ENCODE data around the gene PHACTR3. TPM values are rescaled to one million over a fixed set of nuclear protein-coding genes. Genes with fewer than 3 reads are reported as not detected.
"Not testable (repeated sequence)": the region's sequence is repeated elsewhere in the genome, so short reads cannot be mapped to it uniquely, and the experiment has no call there.

PHACTR3 gene
- total RNA-seq, 1 donor from 2014 or later: 0.51 TPM

GRCh38 chr20:59589086-59589684 lies 15.2 kb upstream of the PHACTR3 start:
- DNase-seq: no peak

- DNase-seq: no peak
Observed at GRCh38 chr20:59591061-59591460, 13.3 kb upstream of the PHACTR3 start.

- DNase-seq: no peak
Observed at GRCh38 chr20:59596690-59597089, 7.7 kb upstream of the PHACTR3 start.

GRCh38 chr20:59597240-59597639 lies 7.1 kb upstream of the PHACTR3 start:
- DNase-seq: no peak

- DNase-seq: peak; percentile 43
Observed at GRCh38 chr20:59598625-59599310, 5.6 kb upstream of the PHACTR3 start.

GRCh38 chr20:59599941-59600340 lies 4.4 kb upstream of the PHACTR3 start:
- DNase-seq: no peak

GRCh38 chr20:59600472-59600871 lies 3.9 kb upstream of the PHACTR3 start:
- no peak for DNase-seq

GRCh38 chr20:59602546-59603080 lies 1.7 kb upstream of the PHACTR3 start:
- no peak for DNase-seq

GRCh38 chr20:59603176-59603575 lies 1.2 kb upstream of the PHACTR3 start:
- DNase-seq: no peak

GRCh38 chr20:59604741-59605600 lies 631 bp downstream of the PHACTR3 start:
- no peak for DNase-seq

- no peak for DNase-seq
Observed at GRCh38 chr20:59605601-59606364, 1.4 kb downstream of the PHACTR3 start.

GRCh38 chr20:59606566-59606965 lies 2.2 kb downstream of the PHACTR3 start:
- DNase-seq: no peak

GRCh38 chr20:59608396-59608795 lies 4.1 kb downstream of the PHACTR3 start:
- DNase-seq: no peak

- no peak for DNase-seq
Observed at GRCh38 chr20:59608871-59609270, 4.5 kb downstream of the PHACTR3 start.

- DNase-seq: no peak
Observed at GRCh38 chr20:59611286-59611685, 6.9 kb downstream of the PHACTR3 start.

- DNase-seq: no peak
Observed at GRCh38 chr20:59613861-59614260, 9.5 kb downstream of the PHACTR3 start.

GRCh38 chr20:59614714-59615113 lies 10.4 kb downstream of the PHACTR3 start:
- no peak for DNase-seq

GRCh38 chr20:59616306-59616705 lies 12.0 kb downstream of the PHACTR3 start:
- DNase-seq: no peak

GRCh38 chr20:59617221-59617620 lies 12.9 kb downstream of the PHACTR3 start:
- DNase-seq: no peak

- no peak for DNase-seq
Observed at GRCh38 chr20:59618131-59618530, 13.8 kb downstream of the PHACTR3 start.

GRCh38 chr20:59618585-59618984 lies 14.2 kb downstream of the PHACTR3 start:
- not testable (repeated sequence) for DNase-seq

GRCh38 chr20:59620860-59621505 lies 16.6 kb downstream of the PHACTR3 start:
- DNase-seq: no peak

All from dermis blood vessel endothelial cell (primary cell).